HL-60 (cell line): ENCODE measurements around the gene POU4F1.

Source experiments
- CTCF ChIP-seq: IDR thresholded peaks from one replicate; pipeline ENCODE4 v1.5.1; 2011; ENCODE audit warnings: low read length, control low read depth, inconsistent platforms; ENCODE audit not compliant: insufficient read depth
- GABPA ChIP-seq: IDR thresholded peaks from 2 replicates; pipeline ENCODE4 v1.6.1; 2012; ENCODE audit warnings: low read depth
- POLR2AphosphoS5 ChIP-seq: IDR thresholded peaks from 2 replicates; pipeline ENCODE4 v1.6.1; 2012; ENCODE audit warnings: low read depth
- REST ChIP-seq: IDR thresholded peaks from 2 replicates; pipeline ENCODE4 v1.6.1; 2012; ENCODE audit warnings: low read depth; ENCODE audit not compliant: insufficient replicate concordance

- TF ChIP-seq GABPA, result no peak
- no peak for TF ChIP-seq CTCF
- no peak for TF ChIP-seq POLR2AphosphoS5
- no peak for TF ChIP-seq REST
Observed at GRCh38 chr13:78600280-78600883, 3.0 kb downstream of the POU4F1 start.
